Stomach smooth muscle (tissue), 2 donors: ENCODE measurements around the gene TBXAS1.

Experiments used
- H3K27ac ChIP-seq: one replicate; pipeline ENCODE4 v1.7.0; 2013; ENCODE audit warnings: mild to moderate bottlenecking, low read length, inconsistent platforms
- H3K27me3 ChIP-seq, 2 donors: one replicate each; pipeline ENCODE4 v1.7.0; 2013; ENCODE audit warnings: low read length in 2 of 2; ENCODE audit not compliant: insufficient read depth in 2 of 2, control insufficient read depth in 1 of 2
- H3K36me3 ChIP-seq, 2 donors: one replicate each; pipeline ENCODE4 v1.7.0; 2013; ENCODE audit warnings: low read length in 2 of 2; ENCODE audit not compliant: control insufficient read depth in 2 of 2, insufficient read depth in 2 of 2
- H3K4me1 ChIP-seq: one replicate; pipeline ENCODE4 v1.7.0; 2013; ENCODE audit warnings: low read length; ENCODE audit not compliant: control insufficient read depth, insufficient read depth
- H3K4me3 ChIP-seq, 2 donors: one replicate each; pipeline ENCODE4 v1.7.0; 2013; ENCODE audit warnings: low read length in 2 of 2
- H3K9ac ChIP-seq, 2 donors: one replicate each; pipeline ENCODE4 v1.7.0; 2013; ENCODE audit warnings: low read length in 2 of 2, mild to moderate bottlenecking in 1 of 2
- H3K9me3 ChIP-seq, 2 donors: one replicate each; pipeline ENCODE4 v1.7.0; 2013; ENCODE audit warnings: low read length in 2 of 2; ENCODE audit not compliant: control insufficient read depth in 2 of 2
- donor health status: healthy.
- donor health status: Pancreatic carcinoma.

TBXAS1 gene

DNA sequence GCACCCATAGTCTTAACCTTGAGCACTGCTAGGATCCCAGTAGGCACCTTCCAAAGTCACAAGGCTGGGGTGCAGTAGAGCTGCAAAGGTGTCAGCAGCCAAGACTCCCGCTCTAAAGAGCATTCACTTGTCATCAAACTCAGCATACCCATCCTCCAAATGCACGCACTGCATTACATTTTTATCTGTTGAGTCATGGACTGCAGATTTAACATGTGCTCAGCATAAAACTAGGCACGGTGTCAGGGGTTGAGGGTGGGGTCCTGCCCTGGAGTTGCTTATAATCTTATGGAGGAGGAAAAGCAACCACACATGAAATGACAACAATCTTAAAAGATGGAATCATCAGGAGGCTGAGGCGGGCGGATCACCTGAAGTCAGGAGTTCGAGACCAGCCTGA, 131.1 kb downstream of the TBXAS1 start:
- H3K36me3 ChIP-seq = no peaks in the 10 kb centered on the region
- no peak overlapping the region for H3K27ac ChIP-seq
- H3K4me1 ChIP-seq = no peaks in the 10 kb centered on the region
- H3K9ac ChIP-seq = no peak overlapping the region
- no peak overlapping the region for H3K4me3 ChIP-seq
- no peaks in the 10 kb centered on the region for H3K9me3 ChIP-seq
- H3K27me3 ChIP-seq = no peaks in the 10 kb centered on the region

- no peaks in the 10 kb centered on the region for H3K9me3 ChIP-seq
- H3K9ac ChIP-seq = no peak overlapping the region
- H3K36me3 ChIP-seq = no peaks in the 10 kb centered on the region
- no peaks in the 10 kb centered on the region for H3K27me3 ChIP-seq
- no peak overlapping the region for H3K27ac ChIP-seq
- no peak overlapping the region for H3K4me3 ChIP-seq
- H3K4me1 ChIP-seq = peaks cover 4% of the 10 kb centered on the region
Measured at GRCh38 chr7:139965942-139966628, 137.0 kb downstream of the TBXAS1 start.

GRCh38 chr7:139966949-139967348, 137.9 kb downstream of the TBXAS1 start:
- Histone ChIP-seq H3K9ac (no peak overlapping the region), H3K9me3 (no peaks in the 10 kb centered on the region), H3K4me1 (peaks cover 4% of the 10 kb centered on the region), H3K4me3 (no peak overlapping the region), H3K27ac (no peak overlapping the region), H3K36me3 (no peaks in the 10 kb centered on the region), H3K27me3 (no peaks in the 10 kb centered on the region)

GRCh38 chr7:139968931-139969330, 139.9 kb downstream of the TBXAS1 start:
- Histone ChIP-seq H3K36me3 (no peaks in the 10 kb centered on the region), H3K9me3 (no peaks in the 10 kb centered on the region), H3K9ac (no peak overlapping the region), H3K4me1 (peaks cover 14% of the 10 kb centered on the region), H3K27me3 (no peaks in the 10 kb centered on the region), H3K4me3 (no peak overlapping the region), H3K27ac (no peak overlapping the region)

GRCh38 chr7:139972029-139972428, 143.0 kb downstream of the TBXAS1 start:
- H3K4me3 ChIP-seq = no peak overlapping the region
- no peaks in the 10 kb centered on the region for H3K9me3 ChIP-seq
- no peaks in the 10 kb centered on the region for H3K27me3 ChIP-seq
- peaks cover 14% of the 10 kb centered on the region for H3K4me1 ChIP-seq
- H3K27ac ChIP-seq = no peak overlapping the region
- no peaks in the 10 kb centered on the region for H3K36me3 ChIP-seq
- H3K9ac ChIP-seq = no peak overlapping the region

DNA sequence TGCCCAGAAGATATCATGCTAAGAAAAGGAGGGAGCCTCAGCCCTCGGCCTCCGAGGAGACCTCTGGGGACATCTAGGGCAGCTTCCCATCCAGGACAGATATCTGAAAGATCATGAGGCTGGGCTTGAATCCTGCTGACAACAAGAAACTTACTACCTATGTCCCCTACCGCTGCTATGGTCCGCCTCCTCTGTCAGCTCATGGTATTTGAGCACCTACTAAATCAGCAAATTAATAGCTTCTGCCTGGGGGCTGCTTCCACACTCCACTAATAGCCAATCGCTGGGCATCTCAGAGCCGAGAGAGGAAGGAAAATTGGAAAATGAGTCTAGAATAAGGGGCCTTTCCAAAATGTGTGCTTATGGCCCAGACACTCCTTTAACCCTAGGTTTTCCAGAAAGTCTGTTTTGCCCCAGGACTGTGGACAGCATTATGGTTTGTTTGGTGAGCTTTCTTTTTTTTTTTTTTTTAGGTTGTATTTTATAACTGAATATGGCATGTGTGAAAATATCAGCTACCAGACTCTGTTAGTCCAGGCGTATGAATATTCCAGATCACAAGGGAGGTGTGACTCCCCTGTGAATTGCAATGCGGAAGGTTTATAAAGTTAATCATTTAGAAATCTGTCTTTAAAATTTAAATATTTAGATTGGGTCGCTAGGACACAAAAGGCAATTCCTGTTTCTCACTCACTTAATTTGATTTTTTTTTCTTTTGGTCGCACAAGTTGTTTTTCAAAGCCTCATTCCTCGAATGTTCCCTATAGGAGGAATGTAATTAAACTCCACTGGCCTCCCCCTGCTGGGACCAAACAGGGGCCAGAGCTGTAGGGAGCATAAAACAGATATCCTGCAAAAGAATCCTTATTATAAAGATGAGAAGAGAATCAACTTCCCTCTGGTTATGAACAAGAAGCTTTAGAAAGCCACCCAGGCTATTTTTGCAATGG, 144.3 kb downstream of the TBXAS1 start:
- H3K9ac ChIP-seq = no peak overlapping the region

GRCh38 chr7:139974179-139974811, 145.2 kb downstream of the TBXAS1 start:
- no peak overlapping the region for H3K4me3 ChIP-seq
- no peaks in the 10 kb centered on the region for H3K36me3 ChIP-seq
- no peaks in the 10 kb centered on the region for H3K27me3 ChIP-seq
- H3K4me1 ChIP-seq = peaks cover 14% of the 10 kb centered on the region
- no peaks in the 10 kb centered on the region for H3K9me3 ChIP-seq
- no peak overlapping the region for H3K27ac ChIP-seq
- H3K9ac ChIP-seq = no peak overlapping the region

More for the DNA sequence above, 144.3 kb downstream of the TBXAS1 start:
- Histone ChIP-seq H3K27me3 (no peaks in the 10 kb centered on the region), H3K4me1 (peaks cover 14% of the 10 kb centered on the region), H3K27ac (no peak overlapping the region), H3K4me3 (no peak overlapping the region), H3K9me3 (no peaks in the 10 kb centered on the region), H3K36me3 (no peaks in the 10 kb centered on the region)

DNA sequence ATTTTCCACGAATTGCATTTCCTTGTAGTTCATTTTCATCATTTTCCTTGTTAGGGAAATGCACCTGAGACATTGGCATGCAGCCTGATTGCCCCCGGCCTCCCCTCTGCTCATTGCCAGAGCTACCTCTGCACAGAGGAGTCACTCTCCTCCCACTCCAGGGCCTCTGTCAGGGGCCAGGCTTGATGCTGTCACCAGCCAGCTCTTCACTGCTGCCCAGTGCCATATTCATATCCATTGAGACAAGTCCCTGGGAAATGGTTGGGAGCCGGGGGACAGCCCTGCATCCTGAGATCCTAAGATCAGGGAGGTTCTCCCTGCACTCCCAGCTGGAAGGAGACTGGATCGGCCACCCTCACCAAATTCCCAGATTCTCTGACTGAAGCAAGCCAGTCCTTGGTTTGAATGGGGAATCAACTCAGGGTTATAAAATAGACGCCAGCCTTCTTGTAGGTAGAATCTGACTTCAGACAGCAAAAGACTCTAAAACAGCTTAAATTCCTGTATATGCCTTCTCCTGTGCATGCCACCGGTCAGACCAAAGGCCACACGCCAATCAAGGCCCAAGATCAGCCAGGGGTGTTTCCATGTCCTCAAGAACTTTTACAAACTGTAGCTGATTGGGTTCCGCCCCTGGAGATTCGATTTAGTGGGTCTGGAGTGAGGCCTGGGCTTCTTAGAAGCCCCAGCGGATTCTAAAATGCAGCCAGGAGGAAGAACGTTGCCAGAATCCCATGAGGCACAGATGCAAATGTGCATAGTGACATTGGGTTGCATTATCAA, 147.2 kb downstream of the TBXAS1 start:
- no peak overlapping the region for H3K27ac ChIP-seq
- no peaks in the 10 kb centered on the region for H3K9me3 ChIP-seq
- H3K4me1 ChIP-seq = peaks cover 14% of the 10 kb centered on the region
- H3K9ac ChIP-seq = no peak overlapping the region
- no peaks in the 10 kb centered on the region for H3K36me3 ChIP-seq
- no peaks in the 10 kb centered on the region for H3K27me3 ChIP-seq
- no peak overlapping the region for H3K4me3 ChIP-seq

DNA sequence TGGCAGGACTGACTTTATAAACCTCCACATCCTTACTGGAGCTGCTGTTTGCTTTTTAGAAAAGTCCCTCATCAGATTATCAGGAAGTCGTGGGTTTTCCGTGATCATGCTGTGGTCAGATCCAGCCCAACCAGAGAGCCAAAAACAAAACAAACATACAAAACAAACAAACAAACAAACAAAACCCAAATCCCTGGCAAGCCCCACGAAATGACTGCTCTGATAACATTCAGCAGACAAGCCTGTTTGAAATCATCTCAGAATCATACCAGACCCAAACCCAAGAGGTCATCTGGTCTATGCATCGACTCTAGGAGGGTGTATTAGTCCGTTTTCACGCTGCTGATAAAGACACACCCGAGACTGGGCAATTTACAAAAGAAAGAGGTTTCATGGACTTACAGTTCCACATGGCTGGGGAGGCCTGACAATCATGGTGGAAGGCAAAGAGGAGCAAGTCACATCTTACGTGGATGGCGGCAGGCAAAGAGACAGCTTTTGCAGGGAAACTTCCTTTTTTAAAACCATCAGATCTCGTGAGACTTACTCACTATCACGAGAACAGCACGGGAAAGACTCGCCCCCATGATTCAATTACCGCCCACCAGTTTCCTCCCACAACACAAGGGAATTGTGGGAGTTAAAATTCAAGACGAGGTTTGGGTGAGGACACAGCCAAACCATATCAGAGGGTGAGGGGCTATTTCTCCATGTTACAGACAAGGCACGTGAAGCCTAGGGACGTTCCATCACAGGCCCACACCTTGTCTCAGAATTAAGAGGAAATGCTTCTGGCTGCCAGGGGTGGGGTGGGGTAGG, 148.0 kb downstream of the TBXAS1 start:
- no peaks in the 10 kb centered on the region for H3K36me3 ChIP-seq
- H3K4me1 ChIP-seq = peaks cover 14% of the 10 kb centered on the region
- no peaks in the 10 kb centered on the region for H3K27me3 ChIP-seq
- no peaks in the 10 kb centered on the region for H3K9me3 ChIP-seq
- no peak overlapping the region for H3K9ac ChIP-seq
- H3K4me3 ChIP-seq = no peak overlapping the region
- no peak overlapping the region for H3K27ac ChIP-seq
